HG03097 (cell line): ENCODE results near the gene USP10.

Source experiments
- ATAC-seq: cut with Tn5 transposase; IDR thresholded peaks from one replicate; pipeline ENCODE4 v1.9.1; 2021; ENCODE audit not compliant: unreplicated experiment, low FRiP score

USP10 gene

GRCh38 chr16:84749072-84749471, 49.3 kb downstream of the USP10 start:
- no peak for ATAC-seq

- no peak for ATAC-seq
Observed at GRCh38 chr16:84749815-84750214, 50.0 kb downstream of the USP10 start.

GRCh38 chr16:84750575-84750974, 50.8 kb downstream of the USP10 start:
- no peak for ATAC-seq

GRCh38 chr16:84751241-84751640, 51.4 kb downstream of the USP10 start:
- ATAC-seq: no peak

- ATAC-seq: peak; percentile 40
Observed at GRCh38 chr16:84751947-84752346, 52.1 kb downstream of the USP10 start.

GRCh38 chr16:84752600-84752999, 52.8 kb downstream of the USP10 start:
- no peak for ATAC-seq

- no peak for ATAC-seq
Observed at GRCh38 chr16:84753412-84754326, 53.9 kb downstream of the USP10 start.

GRCh38 chr16:84754353-84754856, 54.6 kb downstream of the USP10 start:
- ATAC-seq: no peak

GRCh38 chr16:84754956-84755672, 55.3 kb downstream of the USP10 start:
- no peak for ATAC-seq

GRCh38 chr16:84756830-84757229, 57.0 kb downstream of the USP10 start:
- ATAC-seq: no peak

GRCh38 chr16:84758627-84759026, 58.8 kb downstream of the USP10 start:
- ATAC-seq: no peak

- no peak for ATAC-seq
Observed at GRCh38 chr16:84759061-84759460, 59.3 kb downstream of the USP10 start.

GRCh38 chr16:84759906-84760305, 60.1 kb downstream of the USP10 start:
- ATAC-seq: no peak

GRCh38 chr16:84761448-84762368, 61.9 kb downstream of the USP10 start:
- no peak for ATAC-seq

- ATAC-seq: no peak
Observed at GRCh38 chr16:84763164-84763563, 63.4 kb downstream of the USP10 start.

GRCh38 chr16:84763629-84764028, 63.8 kb downstream of the USP10 start:
- no peak for ATAC-seq

GRCh38 chr16:84764970-84765369, 65.2 kb downstream of the USP10 start:
- ATAC-seq: no peak

GRCh38 chr16:84765616-84766580, 66.1 kb downstream of the USP10 start:
- ATAC-seq: no peak

- ATAC-seq: no peak
Observed at GRCh38 chr16:84766978-84767773, 67.4 kb downstream of the USP10 start.
